GM13977 (cell line): ENCODE results near the gene IMMP2L.

Experiments used
- DNase-seq: peaks from one replicate; pipeline ENCODE4 v3.0.0; 2012; ENCODE audit warnings: low spot score
- CTCF ChIP-seq: IDR thresholded peaks from 2 replicates; pipeline ENCODE4 v1.5.1; 2012; ENCODE audit warnings: mild to moderate bottlenecking, control low read depth; ENCODE audit not compliant: insufficient read depth; ENCODE audit errors: extremely low read depth, missing control alignments
- in situ Hi-C: fragments of 300-500 bp; cut with MboI; formaldehyde crosslinking; loops from one replicate; pipeline ENCODE4 v1.12.0; 2022; ENCODE audit warnings: low sequenced_read_pairs, low pct_unique_long_range_greater_than_20kb, mixed read lengths, inconsistent platforms; ENCODE audit not compliant: unreplicated experiment

The IMMP2L gene

GRCh38 chr7:111556977-111557376 is 5.3 kb downstream of the IMMP2L start:
- in situ Hi-C loops, result no loop called here
- TF ChIP-seq CTCF, result no peak
- no peak for DNase-seq

GRCh38 chr7:111554086-111554485 is 8.2 kb downstream of the IMMP2L start:
- DNase-seq, result no peak
- in situ Hi-C loops, result no loop called here
- TF ChIP-seq CTCF, result no peak

- TF ChIP-seq CTCF, result no peak
- in situ Hi-C loops, result no loop called here
- no peak for DNase-seq
These were observed 21.2 kb downstream of the IMMP2L start for GRCh38 chr7:111541067-111541466.

- no peak for DNase-seq
- in situ Hi-C loops, result no loop called here
- TF ChIP-seq CTCF, result no peak
These were observed 22.0 kb downstream of the IMMP2L start for GRCh38 chr7:111540199-111540815.

GRCh38 chr7:111537134-111537533 is 25.2 kb downstream of the IMMP2L start:
- TF ChIP-seq CTCF, result no peak
- in situ Hi-C loops, result no loop called here

GRCh38 chr7:111535142-111535870 is 27.0 kb downstream of the IMMP2L start:
- in situ Hi-C loops, result no loop called here
- no peak for DNase-seq
- no peak for TF ChIP-seq CTCF

More at GRCh38 chr7:111537134-111537533, 25.2 kb downstream of the IMMP2L start:
- no peak for DNase-seq
